Ishikawa (cell line): ENCODE data around the gene GPC1.

ENCODE experiments used
- EGR1 ChIP-seq: IDR thresholded peaks from 2 replicates; pipeline ENCODE4 v1.6.1; 2012
- EP300 ChIP-seq: IDR thresholded peaks from 2 replicates; pipeline ENCODE4 v1.6.1; 2012; ENCODE audit warnings: borderline replicate concordance
- FOXM1 ChIP-seq: IDR thresholded peaks from 2 replicates; pipeline ENCODE4 v1.6.1; 2012; ENCODE audit warnings: low read depth, borderline replicate concordance
- RAD21 ChIP-seq: IDR thresholded peaks from 2 replicates; pipeline ENCODE4 v1.6.1; 2012; ENCODE audit warnings: low read depth
- TCF12 ChIP-seq: IDR thresholded peaks from 2 replicates; pipeline ENCODE4 v1.6.1; 2012; ENCODE audit warnings: low read depth
- TEAD4 ChIP-seq: IDR thresholded peaks from 2 replicates; pipeline ENCODE4 v1.6.1; 2012
- YY1 ChIP-seq: IDR thresholded peaks from 2 replicates; pipeline ENCODE4 v1.6.1; 2012; ENCODE audit warnings: low read depth
- TF ChIP-seq, protein P1 (sequence below): IDR thresholded peaks from 2 replicates; pipeline ENCODE4 v1.6.1; 2012
- TF ChIP-seq, protein P2 (sequence below): IDR thresholded peaks from 2 replicates; pipeline ENCODE4 v1.6.1; 2012; ENCODE audit warnings: low read depth, mild to moderate bottlenecking

GRCh38 chr2:240453461-240454105 lies 18.1 kb downstream of the GPC1 start:
- no peak for TF ChIP-seq EP300
- TF ChIP-seq, protein P1, sequence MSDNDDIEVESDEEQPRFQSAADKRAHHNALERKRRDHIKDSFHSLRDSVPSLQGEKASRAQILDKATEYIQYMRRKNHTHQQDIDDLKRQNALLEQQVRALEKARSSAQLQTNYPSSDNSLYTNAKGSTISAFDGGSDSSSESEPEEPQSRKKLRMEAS: no peak
- TF ChIP-seq RAD21: no peak
- no peak for TF ChIP-seq YY1
- no peak for TF ChIP-seq TCF12
- TF ChIP-seq FOXM1: no peak
- no peak for TF ChIP-seq EGR1
- TF ChIP-seq, protein P2, sequence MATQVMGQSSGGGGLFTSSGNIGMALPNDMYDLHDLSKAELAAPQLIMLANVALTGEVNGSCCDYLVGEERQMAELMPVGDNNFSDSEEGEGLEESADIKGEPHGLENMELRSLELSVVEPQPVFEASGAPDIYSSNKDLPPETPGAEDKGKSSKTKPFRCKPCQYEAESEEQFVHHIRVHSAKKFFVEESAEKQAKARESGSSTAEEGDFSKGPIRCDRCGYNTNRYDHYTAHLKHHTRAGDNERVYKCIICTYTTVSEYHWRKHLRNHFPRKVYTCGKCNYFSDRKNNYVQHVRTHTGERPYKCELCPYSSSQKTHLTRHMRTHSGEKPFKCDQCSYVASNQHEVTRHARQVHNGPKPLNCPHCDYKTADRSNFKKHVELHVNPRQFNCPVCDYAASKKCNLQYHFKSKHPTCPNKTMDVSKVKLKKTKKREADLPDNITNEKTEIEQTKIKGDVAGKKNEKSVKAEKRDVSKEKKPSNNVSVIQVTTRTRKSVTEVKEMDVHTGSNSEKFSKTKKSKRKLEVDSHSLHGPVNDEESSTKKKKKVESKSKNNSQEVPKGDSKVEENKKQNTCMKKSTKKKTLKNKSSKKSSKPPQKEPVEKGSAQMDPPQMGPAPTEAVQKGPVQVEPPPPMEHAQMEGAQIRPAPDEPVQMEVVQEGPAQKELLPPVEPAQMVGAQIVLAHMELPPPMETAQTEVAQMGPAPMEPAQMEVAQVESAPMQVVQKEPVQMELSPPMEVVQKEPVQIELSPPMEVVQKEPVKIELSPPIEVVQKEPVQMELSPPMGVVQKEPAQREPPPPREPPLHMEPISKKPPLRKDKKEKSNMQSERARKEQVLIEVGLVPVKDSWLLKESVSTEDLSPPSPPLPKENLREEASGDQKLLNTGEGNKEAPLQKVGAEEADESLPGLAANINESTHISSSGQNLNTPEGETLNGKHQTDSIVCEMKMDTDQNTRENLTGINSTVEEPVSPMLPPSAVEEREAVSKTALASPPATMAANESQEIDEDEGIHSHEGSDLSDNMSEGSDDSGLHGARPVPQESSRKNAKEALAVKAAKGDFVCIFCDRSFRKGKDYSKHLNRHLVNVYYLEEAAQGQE: no peak
- TF ChIP-seq TEAD4: no peak
